DMS114 treated with DMSO at 0.1 percent for 48 hours (cell line): ENCODE results near the gene ELMO1.

Experiments used
- DNase-seq: peaks from one replicate; lab custom pipeline; 2025; ENCODE audit not compliant: unreplicated experiment; lab: John Stamatoyannopoulos, UW

Gene ELMO1

DNA sequence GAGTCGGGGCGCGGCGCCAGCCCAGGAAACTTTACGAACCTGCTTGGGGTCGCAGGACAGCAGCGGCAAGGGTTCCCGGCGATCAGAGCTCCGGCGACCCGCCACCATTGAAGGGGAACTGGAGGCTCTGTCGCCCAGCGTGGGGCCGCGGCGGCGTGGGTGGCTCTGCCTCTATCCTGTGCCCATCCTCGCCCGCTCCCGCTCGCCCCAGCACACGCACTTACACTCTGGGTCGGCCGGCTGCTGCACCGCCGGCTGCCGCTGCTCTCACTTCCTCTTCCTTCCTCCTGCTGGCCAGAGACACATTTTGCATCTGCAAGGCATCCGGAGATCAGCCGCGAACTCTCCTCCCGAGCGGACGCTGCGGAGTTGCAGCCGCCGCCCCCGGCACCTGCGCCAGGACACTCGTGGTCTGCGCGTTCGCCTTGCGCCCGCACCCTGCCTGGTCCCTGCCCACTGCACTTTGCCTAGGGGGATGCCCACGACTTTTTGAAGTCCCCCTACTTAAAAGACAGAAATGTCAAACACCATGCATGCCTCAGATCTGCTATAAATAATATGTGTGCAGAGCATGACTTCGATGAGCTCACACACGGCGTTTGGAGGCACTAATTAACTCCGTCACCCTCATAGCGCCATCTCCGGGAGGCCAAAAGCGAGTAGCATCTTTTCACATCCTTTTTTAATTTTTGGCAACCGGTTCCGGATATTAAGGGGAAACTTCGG is at the start of gene ELMO1:
Gene ELMO1 (minus strand): TSS at position 229 of the 726 bp plus-strand sequence. CDS start 106,174 bp downstream, outside the sequence.
- peak; percentile 72 for DNase-seq

DNA sequence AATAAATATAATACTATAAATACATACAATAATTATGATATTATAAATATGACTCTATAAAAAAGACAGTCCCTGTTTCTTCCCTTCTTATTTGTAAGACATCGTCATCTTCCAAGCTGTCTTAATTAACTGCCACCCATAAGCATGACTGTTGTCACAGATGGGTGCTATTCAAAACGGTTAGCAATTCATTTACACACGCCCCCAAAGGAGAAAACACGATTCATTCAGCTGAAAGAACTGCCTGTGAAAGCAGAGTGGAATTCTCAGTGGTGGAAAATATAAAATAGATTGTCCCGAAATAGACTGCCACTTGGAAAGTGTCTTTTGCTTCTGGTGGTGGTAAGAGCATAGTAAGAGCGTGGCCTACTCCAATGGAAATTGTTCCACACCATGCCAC is 48.9 kb upstream of the ELMO1 start:
- DNase-seq = no peak

GRCh38 chr7:37495574-37496184 is 47.0 kb upstream of the ELMO1 start:
- peak; percentile 24 for DNase-seq

DNA sequence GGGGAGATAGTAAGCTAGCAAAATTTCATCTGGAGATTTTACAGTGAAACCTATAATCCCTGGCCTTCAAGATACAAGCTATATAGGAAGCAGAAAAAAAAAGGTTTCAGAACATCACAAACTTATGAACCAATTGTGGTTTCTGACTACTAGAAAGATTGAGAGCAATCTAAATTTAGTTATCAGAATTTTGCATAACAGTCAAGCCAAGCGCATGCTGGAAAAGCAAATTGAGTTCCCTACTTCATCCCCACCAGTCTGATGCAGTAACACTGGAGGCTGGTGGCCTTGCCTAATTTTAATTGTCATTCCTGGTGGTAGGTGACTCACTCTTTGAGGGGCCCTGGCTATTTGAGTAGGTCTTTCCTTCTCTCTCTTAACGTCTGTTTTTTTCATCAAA is 46.3 kb upstream of the ELMO1 start:
- no peak for DNase-seq

DNA sequence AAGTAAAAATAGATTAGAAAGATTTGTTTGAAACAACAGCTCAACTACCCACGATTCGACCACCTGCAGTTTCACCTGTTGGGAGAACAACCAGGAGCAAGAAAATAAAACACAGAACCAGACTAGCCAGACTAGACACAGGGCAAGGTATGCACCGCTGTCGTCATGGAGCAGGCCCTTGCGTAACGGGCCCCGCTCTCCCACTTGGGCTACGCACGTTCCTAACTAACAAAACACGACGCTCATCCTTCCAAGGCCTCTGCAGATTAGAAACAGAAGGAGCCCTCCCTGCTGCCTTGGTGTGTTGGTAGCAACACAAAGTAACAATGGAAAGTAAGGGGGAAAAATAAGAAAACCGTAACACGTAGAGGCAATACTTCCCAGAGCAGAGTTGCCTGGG is 45.1 kb upstream of the ELMO1 start:
- DNase-seq = no peak

DNA sequence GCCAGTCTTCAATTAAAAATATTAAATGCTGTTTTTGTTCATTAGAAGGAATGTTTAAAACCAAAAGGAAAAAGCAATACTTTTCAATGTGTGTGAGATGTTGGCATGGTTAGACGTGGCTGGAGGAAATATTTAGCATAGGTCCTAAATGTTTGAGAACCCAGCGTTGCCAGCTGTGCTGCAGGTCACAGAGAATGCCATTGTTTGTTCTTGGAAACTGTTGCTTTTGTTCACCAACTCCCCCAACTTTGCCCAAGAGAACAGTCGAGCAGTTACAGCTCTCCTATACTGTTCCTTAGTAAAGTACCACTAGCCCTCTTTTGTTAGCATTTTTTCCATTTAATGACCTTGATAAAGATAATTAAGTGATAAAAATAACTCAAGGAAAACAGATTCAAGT is 44.5 kb upstream of the ELMO1 start:
- DNase-seq = no peak

- DNase-seq = no peak
These were observed 43.4 kb upstream of the ELMO1 start for GRCh38 chr7:37491919-37492694.

- no peak for DNase-seq
These were observed 41.0 kb upstream of the ELMO1 start for GRCh38 chr7:37489703-37490102.

DNA sequence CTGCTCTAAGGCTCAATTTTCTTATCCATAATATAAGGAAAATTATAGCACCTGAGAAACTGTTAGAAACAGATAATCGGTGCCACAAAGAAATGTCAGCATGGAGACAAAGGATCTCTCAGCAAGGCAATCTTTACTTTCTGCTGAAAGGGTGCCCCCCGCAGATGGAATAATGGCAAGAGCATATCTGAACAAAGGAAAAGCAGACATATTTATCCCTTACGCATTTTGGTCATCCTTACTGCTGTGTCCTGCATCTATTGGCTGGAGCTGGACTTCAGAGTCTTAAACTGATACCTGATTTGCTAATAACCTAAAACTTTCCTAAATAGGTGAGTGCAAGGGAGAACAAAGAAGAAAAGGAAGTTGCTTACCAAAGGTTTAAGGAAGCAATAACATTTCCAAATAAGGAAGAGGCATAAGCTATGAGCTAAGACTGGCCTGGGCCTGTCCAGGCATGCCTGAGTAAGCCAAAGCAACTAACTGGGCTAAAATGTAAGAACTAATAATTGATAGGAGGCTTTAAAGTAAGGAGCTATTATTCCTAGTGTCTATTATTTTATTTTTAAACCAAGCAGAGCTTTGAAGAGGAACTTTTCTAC is 39.6 kb upstream of the ELMO1 start:
- no peak for DNase-seq

- DNase-seq = no peak
These were observed 35.9 kb upstream of the ELMO1 start for GRCh38 chr7:37484426-37485073.

- no peak for DNase-seq
These were observed 35.0 kb upstream of the ELMO1 start for GRCh38 chr7:37483627-37484026.

GRCh38 chr7:37482953-37483352 is 34.3 kb upstream of the ELMO1 start:
- no peak for DNase-seq

DNA sequence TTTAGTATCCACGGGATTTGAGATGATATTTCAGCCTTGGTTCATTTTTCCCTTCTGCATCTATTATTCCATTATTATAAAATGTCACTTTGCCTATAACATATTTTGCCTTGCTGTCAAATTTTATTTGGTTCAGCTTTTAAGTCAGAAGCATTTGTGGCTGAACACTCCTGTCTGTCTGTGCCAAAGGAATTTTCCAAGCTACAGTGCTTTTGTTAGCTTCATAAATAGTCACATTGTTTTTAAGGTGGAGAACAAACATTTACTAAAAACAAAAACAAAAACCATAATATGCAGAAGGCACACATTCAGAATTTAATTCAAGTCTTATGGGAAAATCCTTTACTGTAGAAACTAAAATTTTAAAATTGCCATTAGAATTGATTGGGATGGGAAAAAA is 33.8 kb upstream of the ELMO1 start:
- no peak for DNase-seq

DNA sequence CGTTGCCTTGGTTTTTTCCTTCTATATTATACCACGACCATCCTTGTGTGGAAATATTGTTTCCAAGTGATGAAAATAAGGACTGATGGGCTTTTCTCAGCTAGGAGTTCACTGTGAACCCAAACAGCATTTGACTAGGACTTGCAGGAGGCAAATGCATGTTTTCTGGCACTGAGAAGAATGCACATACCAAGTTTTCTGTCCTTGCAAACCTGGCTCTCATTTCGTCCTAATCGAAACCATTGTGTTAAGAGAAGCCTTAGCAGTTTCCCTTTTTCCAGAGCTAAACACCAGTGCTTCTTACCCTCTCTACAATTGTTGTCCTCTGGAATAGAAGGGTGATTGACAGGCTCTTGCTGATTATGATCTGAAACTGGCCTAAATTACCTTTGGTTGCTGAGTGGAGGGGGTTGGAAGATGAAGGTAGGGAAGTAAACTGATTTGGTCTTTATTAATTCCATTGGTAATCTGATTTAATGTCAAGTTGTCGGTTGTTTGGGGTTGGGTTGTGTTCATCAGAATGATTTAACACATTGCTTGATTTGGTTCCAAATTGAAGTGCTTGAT is 33.1 kb upstream of the ELMO1 start:
- DNase-seq = no peak

DNA sequence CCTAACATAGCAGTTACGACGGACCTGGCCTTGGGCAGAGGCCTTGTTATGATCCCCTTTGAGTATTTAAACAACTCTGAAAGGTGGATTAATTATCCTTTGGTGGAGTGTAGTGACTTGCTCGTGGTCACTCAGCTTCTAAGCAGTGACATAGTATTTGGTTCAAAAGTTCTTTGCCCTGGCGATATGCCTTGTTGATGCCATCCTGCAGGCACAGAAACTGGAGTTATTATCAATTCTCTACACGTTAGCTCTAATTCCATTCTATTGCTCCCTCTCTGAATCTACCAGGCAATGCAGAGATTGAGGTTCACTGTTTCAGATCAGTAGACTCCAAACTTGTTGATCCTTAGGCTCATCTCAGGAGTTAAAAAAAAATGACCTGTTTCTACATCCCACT is 32.5 kb upstream of the ELMO1 start:
- no peak for DNase-seq

- DNase-seq = no peak
These were observed 31.7 kb upstream of the ELMO1 start for GRCh38 chr7:37480041-37481031.

DNA sequence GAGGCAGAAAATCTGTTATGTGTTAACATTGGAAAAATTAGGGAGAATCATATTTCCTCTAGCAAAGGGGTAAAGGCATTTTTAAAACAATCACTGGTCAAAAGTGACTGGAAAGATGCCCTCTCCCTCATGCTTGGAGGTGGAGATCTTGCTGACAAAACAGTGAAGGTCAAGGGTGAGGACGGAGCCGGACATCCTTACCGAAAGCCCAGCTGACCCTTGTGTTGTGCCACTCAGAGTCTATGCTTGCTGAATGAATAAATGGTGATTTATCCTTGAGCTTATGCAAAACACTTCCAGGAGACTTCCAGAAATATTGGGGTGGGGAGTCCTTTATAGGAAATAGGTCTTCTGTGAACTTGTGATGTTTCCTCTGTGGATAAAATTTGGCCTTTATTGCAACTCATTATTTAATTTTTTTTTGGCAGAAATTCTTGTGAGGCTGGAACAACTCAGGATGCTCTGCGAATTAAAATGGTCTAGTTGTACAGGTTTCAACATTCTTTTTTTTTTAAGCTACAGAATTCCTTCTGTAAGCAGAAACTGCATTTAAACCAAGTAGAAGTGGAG is 28.3 kb upstream of the ELMO1 start:
- no peak for DNase-seq

GRCh38 chr7:37476428-37476827 is 27.8 kb upstream of the ELMO1 start:
- DNase-seq = no peak

- DNase-seq = no peak
These were observed 27.0 kb upstream of the ELMO1 start for GRCh38 chr7:37475646-37476045.
